ENCODE results near the gene KRIT1.

KRIT1 gene

GRCh38 chr7:92156990-92157389, 88.7 kb downstream of the KRIT1 start:
- no peak for DNase-seq (ENCODE audit: low read depth in 4 of 4, low spot score in 1 of 4)

GRCh38 chr7:92155108-92155739, 90.5 kb downstream of the KRIT1 start:
- DNase-seq (ENCODE audit: low read depth in 4 of 4, low spot score in 1 of 4): no peak

DNA sequence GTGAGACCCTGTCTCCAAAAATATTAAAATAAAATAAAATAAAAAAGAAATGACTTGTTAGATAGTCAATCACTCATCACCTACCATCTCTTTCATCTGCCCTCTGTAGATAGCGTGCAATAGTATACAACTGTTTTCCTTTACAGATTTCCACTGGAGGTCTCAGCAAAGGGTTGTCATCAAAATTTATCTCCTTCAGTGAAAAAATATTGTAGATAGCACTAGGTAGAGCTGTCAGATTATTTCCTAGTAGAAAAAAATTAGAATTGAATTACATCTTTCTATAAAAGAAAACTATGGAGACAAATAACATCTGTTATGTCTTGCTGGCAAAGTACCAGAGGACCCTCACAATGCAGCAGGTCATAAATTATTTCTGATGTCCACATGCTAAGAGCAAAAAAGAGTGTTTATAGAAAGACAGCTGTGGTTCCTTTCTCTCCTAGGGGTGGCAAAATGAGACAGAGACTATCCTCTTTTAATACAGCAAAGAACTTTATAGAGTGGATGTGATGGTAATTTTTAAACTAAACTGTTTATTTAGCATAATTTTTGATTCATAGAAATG, 95.2 kb downstream of the KRIT1 start:
- DNase-seq (ENCODE audit: low read depth in 4 of 4, low spot score in 1 of 4): no peak

DNA sequence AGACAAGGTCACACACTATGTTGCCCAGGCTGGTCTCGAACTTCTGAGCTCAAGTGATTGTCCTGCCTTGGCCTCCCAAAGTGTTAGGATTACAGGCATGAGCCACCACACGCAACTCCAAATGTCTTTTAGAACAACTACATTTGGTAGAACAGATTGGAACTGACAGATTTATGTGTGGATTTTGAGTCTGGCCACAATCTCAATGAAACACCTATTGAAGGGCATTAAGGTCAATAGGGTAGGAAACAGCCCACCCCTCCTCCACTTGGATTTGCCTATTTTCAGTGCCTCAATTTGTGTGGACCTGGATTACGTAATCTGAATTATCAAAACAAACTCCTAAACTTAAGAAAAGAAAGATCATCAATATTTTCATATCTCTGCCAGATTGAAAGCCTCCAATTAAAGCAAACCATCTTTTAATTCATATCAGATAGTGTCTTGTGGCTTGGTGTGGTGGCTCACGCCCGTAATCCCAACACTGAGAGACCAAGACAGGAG, 95.9 kb downstream of the KRIT1 start:
- no peak for DNase-seq (ENCODE audit: low read depth in 4 of 4, low spot score in 1 of 4)
